ENCODE results near the gene ICAM2. TPM values are rescaled to one million over a fixed set of nuclear protein-coding genes. Genes with fewer than 3 reads are reported as not detected.
A peak's percentile ranks its signal among the peaks of the same experiment; 100 is the strongest.

ICAM2 gene
- total RNA-seq, 1 donor, result 6.5 TPM

GRCh38 chr17:64066716-64067115, 46.3 kb upstream of the ICAM2 start:
- peaks cover 49% of the 10 kb centered on the region for H3K36me3 ChIP-seq (ENCODE audit: insufficient read depth, low read length)
- H3K4me1 ChIP-seq (ENCODE audit: insufficient read depth, low read length), result no peaks in the 10 kb centered on the region
- H3K27ac ChIP-seq (ENCODE audit: low read depth, low read length), result no peak overlapping the region
- H4K20me1 ChIP-seq (ENCODE audit: insufficient read depth, low read length), result no peaks in the 10 kb centered on the region
- no peaks in the 10 kb centered on the region for H3K27me3 ChIP-seq (ENCODE audit: insufficient read depth, low read length)
- H3K9me3 ChIP-seq (ENCODE audit: low read depth, low read length), result peaks cover 9% of the 10 kb centered on the region
- TF ChIP-seq, protein P1, sequence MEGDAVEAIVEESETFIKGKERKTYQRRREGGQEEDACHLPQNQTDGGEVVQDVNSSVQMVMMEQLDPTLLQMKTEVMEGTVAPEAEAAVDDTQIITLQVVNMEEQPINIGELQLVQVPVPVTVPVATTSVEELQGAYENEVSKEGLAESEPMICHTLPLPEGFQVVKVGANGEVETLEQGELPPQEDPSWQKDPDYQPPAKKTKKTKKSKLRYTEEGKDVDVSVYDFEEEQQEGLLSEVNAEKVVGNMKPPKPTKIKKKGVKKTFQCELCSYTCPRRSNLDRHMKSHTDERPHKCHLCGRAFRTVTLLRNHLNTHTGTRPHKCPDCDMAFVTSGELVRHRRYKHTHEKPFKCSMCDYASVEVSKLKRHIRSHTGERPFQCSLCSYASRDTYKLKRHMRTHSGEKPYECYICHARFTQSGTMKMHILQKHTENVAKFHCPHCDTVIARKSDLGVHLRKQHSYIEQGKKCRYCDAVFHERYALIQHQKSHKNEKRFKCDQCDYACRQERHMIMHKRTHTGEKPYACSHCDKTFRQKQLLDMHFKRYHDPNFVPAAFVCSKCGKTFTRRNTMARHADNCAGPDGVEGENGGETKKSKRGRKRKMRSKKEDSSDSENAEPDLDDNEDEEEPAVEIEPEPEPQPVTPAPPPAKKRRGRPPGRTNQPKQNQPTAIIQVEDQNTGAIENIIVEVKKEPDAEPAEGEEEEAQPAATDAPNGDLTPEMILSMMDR (IDR thresholded peaks at IDR 0.05; ENCODE audit: extremely low read depth, low read depth, low read length), result no peak
- no peak overlapping the region for H3K4me2 ChIP-seq (ENCODE audit: insufficient read depth, low read length)
- no peaks in the 10 kb centered on the region for H3K79me2 ChIP-seq (ENCODE audit: insufficient read depth, low read length)
- no peak overlapping the region for H3K4me3 ChIP-seq (ENCODE audit: insufficient read depth, low read length)
- no peak for DNase-seq (ENCODE audit: insufficient read length, low spot score, missing footprints)
- H2AFZ ChIP-seq (ENCODE audit: low read length), result no peak overlapping the region

DNA sequence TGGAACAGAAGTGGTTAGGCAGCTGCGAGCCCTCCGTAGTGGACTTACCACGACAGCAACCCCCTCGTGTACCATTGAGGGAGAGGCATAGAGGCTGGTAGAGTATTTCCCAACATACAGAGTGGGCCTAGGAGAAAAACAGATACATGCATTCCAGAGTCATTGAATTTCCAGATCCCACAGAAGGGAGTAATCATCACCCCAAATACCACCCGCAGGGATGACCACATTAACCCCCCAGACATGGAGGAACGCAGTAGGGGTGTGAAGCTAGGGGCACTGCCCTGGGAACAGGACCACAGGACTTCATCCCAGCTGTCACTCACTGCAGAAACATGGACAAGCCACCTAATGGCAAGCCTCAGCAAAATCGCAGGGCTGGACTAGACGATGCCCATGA, 44.7 kb upstream of the ICAM2 start:
- H3K36me3 ChIP-seq (ENCODE audit: insufficient read depth, low read length), result peaks cover 46% of the 10 kb centered on the region
- H3K4me3 ChIP-seq (ENCODE audit: insufficient read depth, low read length), result no peak overlapping the region
- H3K79me2 ChIP-seq (ENCODE audit: insufficient read depth, low read length), result no peaks in the 10 kb centered on the region
- no peaks in the 10 kb centered on the region for H3K4me1 ChIP-seq (ENCODE audit: insufficient read depth, low read length)
- H3K4me2 ChIP-seq (ENCODE audit: insufficient read depth, low read length), result no peak overlapping the region
- no peak overlapping the region for H2AFZ ChIP-seq (ENCODE audit: low read length)
- TF ChIP-seq, protein P1 (IDR thresholded peaks at IDR 0.05; ENCODE audit: extremely low read depth, low read depth, low read length), result no peak
- no peaks in the 10 kb centered on the region for H3K27me3 ChIP-seq (ENCODE audit: insufficient read depth, low read length)
- H3K9me3 ChIP-seq (ENCODE audit: low read depth, low read length), result peaks cover 9% of the 10 kb centered on the region
- no peaks in the 10 kb centered on the region for H4K20me1 ChIP-seq (ENCODE audit: insufficient read depth, low read length)
- no peak overlapping the region for H3K27ac ChIP-seq (ENCODE audit: low read depth, low read length)
- no peak for DNase-seq (ENCODE audit: insufficient read length, low spot score, missing footprints)

GRCh38 chr17:64064331-64064730, 43.9 kb upstream of the ICAM2 start:
- H3K27ac ChIP-seq (ENCODE audit: low read depth, low read length), result no peak overlapping the region
- H3K36me3 ChIP-seq (ENCODE audit: insufficient read depth, low read length), result peaks cover 38% of the 10 kb centered on the region
- H3K27me3 ChIP-seq (ENCODE audit: insufficient read depth, low read length), result no peaks in the 10 kb centered on the region
- no peak overlapping the region for H3K4me2 ChIP-seq (ENCODE audit: insufficient read depth, low read length)
- TF ChIP-seq, protein P1 (IDR thresholded peaks at IDR 0.05; ENCODE audit: extremely low read depth, low read depth, low read length), result no peak
- peaks cover 2% of the 10 kb centered on the region for H3K9me3 ChIP-seq (ENCODE audit: low read depth, low read length)
- H3K4me3 ChIP-seq (ENCODE audit: insufficient read depth, low read length), result no peak overlapping the region
- DNase-seq (ENCODE audit: insufficient read length, low spot score, missing footprints), result no peak
- H3K4me1 ChIP-seq (ENCODE audit: insufficient read depth, low read length), result no peaks in the 10 kb centered on the region
- no peak overlapping the region for H2AFZ ChIP-seq (ENCODE audit: low read length)
- no peaks in the 10 kb centered on the region for H3K79me2 ChIP-seq (ENCODE audit: insufficient read depth, low read length)
- H4K20me1 ChIP-seq (ENCODE audit: insufficient read depth, low read length), result no peaks in the 10 kb centered on the region

DNA sequence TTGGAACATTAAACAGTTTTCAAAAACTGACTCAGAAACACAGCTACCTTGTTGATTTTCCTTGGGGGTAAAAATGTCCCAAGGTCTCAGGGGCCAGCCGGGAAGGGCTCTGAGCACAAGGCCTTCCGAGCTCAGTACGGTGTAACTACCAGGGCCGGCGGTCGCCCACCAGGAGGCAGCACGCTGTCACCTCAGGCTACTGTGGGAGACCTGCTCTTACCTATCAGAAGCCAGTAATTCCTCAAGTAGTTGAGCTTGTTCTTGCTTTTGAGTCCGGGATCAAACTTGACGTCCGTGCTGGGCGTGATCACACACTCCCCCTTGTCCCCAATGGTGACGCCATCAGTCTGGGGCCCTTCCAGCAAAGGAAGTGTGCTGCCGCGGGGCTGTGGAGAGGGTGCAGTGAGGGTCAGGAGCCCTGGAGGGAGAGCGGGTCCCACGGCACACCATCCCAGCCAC, 43.4 kb upstream of the ICAM2 start:
- H3K27me3 ChIP-seq (ENCODE audit: insufficient read depth, low read length), result no peaks in the 10 kb centered on the region
- H3K79me2 ChIP-seq (ENCODE audit: insufficient read depth, low read length), result no peaks in the 10 kb centered on the region
- no peak overlapping the region for H3K27ac ChIP-seq (ENCODE audit: low read depth, low read length)
- peak; percentile 56 for DNase-seq (ENCODE audit: insufficient read length, low spot score, missing footprints)
- H2AFZ ChIP-seq (ENCODE audit: low read length), result no peak overlapping the region
- H3K4me3 ChIP-seq (ENCODE audit: insufficient read depth, low read length), result no peak overlapping the region
- H3K9me3 ChIP-seq (ENCODE audit: low read depth, low read length), result no peaks in the 10 kb centered on the region
- no peaks in the 10 kb centered on the region for H3K4me1 ChIP-seq (ENCODE audit: insufficient read depth, low read length)
- H3K4me2 ChIP-seq (ENCODE audit: insufficient read depth, low read length), result no peak overlapping the region
- H4K20me1 ChIP-seq (ENCODE audit: insufficient read depth, low read length), result no peaks in the 10 kb centered on the region
- TF ChIP-seq, protein P1 (IDR thresholded peaks at IDR 0.05; ENCODE audit: extremely low read depth, low read depth, low read length), result peak; percentile 50
- peaks cover 38% of the 10 kb centered on the region for H3K36me3 ChIP-seq (ENCODE audit: insufficient read depth, low read length)

All from osteoblast (primary cell).